Measurements from ENCODE around the gene CASP4.
"Not testable (repeated sequence)": the region's sequence is repeated elsewhere in the genome, so short reads cannot be mapped to it uniquely, and the experiment has no call there.

CASP4 gene

DNA sequence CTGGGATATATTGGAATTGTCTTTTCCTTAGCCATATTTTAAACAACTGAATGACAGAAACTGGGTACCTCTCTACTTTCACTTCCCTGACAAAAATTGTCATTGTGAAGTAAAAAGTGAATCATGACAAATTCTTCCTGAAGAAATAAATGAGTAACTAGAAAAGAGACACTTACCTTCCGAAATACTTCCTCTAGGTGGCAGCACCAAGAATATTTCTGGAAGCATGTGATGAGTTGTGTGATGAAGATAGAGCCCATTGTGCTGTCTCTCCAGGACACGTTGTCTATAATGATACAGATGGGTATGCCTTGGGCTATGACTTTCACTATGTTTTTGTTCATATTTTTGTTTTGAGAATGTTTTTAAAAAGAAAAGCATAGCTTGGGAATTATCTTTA, 21.5 kb downstream of the CASP4 start:
- no peak for DNase-seq

DNA sequence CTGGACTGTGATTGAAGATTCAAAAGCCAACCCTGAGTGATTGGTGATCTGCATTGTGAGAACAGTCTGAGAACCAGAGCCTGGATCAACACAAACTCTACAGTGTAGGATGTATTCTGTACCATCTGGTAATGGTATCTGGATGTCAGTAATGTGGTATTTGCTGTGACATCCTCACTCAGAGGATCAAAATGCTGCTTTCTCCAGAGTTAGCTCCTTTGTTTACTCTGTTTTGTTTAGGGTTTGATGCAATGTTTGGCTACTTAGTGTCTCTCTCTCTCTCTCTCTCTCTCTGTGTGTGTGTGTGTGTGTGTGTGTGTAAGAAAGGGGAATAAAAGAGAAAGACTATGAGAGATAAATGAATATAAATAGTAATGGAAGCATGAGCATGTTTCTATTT, 24.3 kb downstream of the CASP4 start:
- DNase-seq = no peak

DNA sequence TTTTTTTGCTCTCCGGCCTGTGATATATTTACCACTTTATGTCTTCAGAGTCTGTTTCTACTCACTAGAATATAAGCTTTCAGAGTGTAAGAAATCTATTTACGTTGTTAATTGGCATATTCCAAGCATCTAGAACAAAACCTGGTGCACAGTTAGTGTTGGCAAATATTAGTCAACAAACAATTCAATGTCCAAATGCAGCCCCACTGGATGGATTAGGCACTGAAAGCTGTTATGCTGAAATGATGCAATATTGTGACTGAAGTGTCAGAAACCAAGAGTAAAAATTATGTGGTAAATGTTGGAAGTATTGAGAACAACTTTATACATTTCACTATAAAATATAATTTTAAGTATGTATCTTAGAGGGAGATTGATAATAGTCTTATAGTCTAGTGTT, 24.8 kb downstream of the CASP4 start:
- no peak for DNase-seq

DNA sequence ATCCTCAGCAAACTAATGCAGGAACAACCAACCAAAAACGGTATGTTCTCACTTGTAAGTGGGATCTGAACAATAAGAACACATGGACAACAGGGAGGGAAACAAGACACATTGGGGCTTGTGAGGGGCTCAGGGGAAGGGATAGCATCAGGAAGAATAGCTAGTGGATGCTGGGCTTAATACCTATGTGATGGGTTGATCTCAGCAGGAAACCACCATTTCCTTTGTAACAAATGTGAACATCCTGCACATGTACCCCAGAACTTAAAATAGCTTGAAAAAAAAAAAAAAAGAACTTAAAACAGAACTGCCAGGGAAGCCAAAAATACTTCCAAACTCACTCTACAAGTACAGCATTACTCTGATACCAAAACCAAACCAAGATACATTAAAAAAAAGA, 33.8 kb downstream of the CASP4 start:
- no peak for DNase-seq

DNA sequence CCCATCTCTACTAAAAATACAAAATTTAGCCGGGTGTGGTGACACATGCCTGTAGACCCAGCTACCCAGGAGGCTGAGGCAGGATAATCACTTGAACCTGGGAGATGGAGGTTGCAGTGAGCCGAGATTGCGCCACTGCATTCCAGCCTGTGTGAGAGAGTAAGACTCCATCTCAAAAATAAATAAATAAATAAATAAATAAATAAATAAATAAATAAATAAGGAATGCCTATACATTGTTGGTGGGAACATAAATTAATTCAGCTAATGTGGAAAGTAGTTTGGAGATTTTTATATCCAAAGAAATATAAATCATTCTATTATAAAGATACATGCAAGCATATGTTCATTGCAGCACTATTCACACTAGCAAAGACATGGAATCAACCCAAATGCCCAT, 34.3 kb downstream of the CASP4 start:
- not testable (repeated sequence) for DNase-seq

DNA sequence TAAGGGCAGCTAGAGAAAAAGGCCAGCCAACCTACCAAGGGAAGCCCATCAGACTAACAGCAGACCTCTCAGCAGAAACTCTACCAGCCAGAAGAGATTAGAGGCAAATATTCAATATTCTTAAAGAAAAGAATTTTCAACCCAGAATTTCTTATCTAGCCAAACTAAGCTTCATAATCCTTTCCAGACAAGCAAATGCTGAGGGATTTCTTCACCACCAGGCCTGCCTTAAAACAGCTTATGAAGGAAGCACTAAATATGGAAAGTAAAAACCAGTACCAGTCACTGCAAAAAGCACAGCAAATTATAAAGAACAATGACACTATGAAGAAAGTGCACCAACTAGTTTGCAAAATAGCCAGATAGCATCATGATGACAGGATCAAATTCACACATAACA, 39.6 kb downstream of the CASP4 start:
- DNase-seq = no peak

DNA sequence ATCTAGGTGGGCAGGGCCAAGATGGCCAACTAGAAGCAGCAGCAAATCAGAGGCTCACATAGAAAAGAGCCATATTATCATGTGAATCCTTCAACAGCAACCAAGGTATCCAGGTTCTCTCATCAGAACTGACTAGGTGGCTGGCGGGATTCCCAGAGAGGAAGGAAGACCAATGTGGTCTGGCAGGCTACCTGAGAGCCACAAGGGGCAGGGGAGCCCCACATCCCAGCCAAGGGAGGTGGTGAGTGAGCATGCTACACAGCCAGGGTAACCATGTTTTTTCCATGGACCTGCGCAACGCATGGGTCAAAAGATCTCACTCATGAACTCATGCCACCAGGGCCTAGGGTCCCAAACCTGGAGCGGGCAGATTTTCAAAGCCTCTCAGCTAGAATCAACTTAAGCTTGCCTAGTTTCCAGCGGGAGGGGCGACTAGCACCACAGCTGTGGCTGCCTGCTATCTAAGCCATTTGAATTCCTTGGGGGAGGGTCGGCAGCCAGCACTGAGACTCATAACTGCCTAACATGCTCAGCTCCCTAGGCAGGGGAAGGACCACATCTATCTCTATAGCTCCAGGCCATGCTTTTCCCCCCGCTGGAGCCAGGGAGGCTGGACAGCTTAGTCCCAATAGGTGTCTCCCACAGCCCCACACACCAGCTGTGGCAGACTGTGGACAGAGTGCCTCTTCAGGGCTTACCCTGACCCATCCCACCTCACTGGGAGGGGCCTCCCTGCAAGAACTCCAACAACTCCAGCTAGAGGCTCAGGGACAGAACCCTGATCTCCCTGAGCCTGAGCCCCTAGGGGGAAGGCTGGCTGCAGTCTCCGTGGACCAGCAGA, 41.4 kb downstream of the CASP4 start:
- no peak for DNase-seq

DNA sequence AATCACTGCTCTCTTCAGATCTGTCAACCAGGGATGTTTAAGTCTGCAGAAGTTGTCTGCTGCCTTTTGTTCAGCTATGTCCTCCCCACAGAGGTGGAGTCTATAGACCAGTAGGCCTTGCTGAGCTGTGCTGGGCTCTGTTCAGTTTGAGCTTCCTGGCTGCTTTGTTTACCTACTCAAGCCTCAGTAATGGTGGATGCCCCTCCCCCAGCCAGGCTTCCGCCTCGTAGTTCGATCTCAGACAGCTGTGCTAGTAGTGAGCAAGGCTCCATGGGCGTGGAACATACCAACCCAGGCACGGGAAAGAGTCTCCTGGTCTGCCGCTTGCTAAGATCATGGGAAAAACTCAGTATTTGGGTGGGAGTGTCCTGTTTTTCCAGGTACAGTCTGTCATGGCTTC, 42.5 kb downstream of the CASP4 start:
- no peak for DNase-seq

DNA sequence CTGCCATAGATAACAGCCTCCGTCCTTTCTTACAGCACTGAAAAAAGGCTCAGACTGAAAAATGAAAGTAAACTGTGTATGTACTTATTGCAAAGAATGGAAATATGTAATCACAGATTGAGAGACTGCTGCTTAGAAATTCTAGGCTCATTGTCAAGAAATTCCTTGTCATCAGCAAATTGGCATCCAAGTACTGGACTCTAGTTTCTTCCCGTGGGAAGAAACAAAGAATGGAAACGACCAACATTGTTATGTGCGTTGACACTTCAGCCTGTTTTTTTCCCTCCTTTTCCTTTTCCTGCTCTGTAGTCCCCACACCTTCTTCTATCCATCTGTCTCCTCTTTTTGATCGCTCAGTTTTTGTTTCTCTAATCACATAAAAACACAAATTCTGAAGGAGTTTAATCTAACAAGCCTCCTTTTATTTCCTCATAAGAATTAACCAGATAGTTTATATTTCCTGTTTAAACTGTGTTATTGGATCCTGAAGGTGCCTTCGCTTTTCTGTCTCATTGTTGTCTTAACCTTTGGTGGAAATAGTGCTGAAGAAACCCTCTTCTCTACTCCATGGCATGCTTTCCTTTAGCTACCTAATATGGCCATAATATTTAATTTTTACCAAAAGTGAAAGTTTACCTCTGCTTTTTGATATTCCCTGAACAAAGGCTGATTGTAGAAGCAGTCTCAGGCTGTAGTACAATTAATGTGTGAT, 50.1 kb downstream of the CASP4 start:
- no peak for DNase-seq

DNA sequence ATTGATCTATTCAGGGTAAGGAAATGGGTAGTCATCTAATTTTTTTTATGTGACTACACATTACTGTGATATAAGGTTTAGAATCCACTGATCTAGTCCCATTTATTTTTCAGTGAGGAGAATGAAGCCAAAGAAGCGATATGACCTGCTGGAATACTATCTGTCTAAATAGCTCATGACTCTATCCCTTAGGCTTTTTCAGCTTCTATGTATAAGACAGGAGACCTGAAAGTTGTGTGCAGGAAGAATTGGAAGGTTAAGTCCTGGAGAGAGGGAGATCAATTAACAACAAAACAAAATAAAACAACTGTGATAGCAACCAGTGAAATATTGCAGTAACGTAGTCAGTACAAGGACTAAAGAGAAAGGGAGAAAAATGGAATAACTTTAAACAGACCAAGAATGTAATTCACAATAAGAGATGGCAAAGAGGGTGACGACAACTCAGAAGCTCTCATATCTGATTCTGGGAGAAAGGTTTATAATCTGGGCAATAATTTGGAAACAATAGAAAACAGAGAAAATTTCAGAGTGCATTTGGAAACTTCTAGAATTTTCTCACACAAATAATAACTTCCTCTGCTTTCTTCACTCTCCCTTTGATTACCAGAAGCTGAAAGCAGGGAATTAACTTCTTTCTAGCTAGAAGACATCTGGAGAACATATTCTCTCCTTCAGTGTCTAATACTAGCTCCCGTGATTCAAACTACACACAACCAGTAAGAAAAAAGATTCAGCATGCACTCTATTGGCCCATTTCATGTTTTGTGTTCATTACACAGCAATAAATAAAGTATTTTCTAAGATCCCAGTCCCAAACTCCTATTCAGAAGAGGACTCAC, 50.9 kb downstream of the CASP4 start:
- DNase-seq = no peak

DNA sequence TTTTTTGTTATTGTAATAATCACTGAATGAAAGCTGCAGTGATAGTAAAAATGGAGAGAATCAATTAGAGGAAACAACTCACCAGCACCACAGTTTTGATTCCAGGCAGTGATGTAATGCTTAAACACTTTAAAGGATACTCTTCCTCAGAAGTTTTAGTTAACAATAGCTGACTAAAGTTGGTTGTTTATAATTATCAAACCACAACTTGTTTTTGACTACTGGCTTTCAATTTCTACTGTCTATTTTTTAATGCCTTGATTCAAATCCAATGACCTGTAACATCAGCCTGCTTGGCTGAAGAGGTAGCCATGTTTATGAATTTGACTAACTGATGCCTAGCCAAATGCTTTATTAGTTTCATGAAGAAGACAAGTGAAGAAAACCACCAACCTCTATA, 51.9 kb downstream of the CASP4 start:
- no peak for DNase-seq

DNA sequence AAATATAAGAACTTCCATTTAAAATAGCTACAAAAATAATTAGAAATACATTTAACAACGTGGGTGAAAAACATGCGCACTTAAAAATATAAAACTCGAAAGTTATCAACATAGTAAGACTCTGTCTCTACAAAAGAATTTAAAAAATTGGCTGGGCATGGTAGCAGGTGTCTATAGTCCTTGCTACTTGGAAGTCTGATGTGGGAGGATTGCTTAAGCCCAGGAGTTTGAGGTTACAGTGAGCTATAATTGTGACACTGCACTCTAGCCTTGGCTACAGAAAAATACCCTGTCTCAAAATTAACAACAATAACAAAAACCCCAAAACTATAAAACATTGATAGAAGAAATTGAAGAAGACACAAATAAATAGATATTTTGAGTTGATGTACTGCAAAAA, 56.3 kb downstream of the CASP4 start:
- no peak for DNase-seq

DNA sequence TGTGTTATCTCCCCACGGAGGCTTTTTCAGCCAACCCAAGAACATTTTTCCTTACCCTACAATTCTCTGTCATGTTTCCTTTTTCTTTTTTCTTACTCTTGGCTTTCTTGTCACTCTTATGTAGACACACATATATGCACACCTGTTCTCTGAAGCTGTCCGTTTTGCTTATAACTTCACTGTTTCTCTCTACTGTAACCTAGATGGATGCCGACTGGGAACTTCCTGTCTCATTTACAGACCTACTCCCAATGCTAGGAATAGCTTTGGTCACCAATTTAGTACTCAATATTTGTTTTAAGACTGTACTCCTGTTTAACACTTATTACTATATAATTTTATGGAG, 60.2 kb downstream of the CASP4 start:
- no peak for DNase-seq

DNA sequence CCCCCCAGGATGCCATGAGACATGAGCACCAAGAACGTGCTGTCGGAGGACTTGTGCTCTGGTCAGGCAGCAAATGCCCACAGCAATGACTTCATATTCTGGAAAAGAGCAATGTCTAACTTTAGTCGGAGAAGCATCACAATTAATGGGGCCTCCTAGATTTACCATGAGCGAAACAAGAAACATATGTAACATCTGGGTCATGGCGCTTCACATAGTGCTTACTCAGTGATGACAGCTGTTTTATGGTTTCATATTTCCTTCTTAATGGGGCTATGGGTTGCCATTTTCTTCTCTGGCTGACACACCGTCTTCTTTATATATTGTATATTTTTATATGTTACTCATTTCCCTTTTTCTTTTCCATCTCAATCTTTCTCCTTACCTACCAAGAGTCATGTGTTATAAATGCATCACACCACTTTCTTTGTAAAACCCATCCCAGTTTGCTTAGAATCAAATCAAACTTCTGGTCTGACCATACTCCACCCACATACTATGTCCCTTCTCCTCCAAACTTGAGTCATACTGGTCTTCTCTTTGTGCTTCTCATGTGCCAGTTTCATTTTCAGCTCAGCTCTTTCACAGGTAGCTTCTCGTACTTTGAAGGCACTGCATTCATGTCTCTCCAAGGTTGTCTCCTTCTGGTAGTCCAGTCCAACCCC, 60.7 kb downstream of the CASP4 start:
- no peak for DNase-seq

DNA sequence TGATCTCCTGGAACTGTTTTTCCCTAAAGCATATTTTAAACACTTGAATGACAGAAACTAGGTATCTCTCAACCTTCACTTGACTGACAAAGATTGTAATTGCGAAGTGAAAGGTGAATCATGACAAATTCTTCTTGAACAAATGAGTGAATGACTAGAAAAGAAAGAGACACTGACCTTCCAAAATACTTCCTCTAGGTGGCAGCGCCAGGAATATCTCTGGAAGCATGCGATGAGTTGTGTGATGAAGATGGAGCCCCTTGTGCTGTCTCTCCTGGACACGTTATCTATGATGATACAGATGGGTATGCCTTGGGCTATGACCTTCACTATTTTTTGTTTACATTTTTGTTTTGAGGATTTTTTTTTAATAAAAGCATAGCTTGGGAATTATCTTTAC, 63.1 kb downstream of the CASP4 start:
- no peak for DNase-seq

DNA sequence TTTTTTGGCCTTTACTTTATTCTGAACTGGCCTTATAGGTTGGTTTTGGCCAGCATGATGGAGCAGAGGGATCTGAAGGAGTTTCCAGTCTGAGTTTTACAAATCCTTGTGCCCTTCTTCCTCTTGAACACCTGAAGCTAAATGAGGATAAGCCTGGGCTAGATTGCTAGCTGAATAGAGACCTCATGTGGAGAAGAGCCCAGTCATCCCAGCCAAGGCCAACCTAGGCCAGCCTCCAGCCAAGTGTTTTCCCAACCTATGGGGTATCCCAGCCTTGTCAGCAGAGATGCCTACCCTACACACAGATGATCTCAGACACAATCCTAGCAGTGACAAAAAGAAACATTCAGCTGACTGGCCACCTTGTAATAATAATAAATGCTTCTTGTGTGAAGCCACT, 69.1 kb downstream of the CASP4 start:
- no peak for DNase-seq

DNA sequence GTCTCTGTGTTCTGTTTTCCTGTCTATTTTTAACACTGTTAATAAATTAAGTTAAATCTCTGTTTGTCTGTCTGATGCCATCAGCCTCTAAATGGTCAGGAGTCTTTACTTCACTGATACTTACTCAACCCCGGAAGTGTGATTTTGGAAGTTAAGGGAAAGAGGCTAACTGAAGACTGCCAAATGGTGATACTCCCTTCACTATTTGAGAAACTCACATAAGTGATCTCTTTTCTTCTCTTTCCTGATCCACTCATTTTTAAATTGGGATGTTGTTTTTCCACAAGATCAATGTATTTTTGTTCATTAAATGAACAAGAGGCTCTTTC, 69.7 kb downstream of the CASP4 start:
- no peak for DNase-seq

DNA sequence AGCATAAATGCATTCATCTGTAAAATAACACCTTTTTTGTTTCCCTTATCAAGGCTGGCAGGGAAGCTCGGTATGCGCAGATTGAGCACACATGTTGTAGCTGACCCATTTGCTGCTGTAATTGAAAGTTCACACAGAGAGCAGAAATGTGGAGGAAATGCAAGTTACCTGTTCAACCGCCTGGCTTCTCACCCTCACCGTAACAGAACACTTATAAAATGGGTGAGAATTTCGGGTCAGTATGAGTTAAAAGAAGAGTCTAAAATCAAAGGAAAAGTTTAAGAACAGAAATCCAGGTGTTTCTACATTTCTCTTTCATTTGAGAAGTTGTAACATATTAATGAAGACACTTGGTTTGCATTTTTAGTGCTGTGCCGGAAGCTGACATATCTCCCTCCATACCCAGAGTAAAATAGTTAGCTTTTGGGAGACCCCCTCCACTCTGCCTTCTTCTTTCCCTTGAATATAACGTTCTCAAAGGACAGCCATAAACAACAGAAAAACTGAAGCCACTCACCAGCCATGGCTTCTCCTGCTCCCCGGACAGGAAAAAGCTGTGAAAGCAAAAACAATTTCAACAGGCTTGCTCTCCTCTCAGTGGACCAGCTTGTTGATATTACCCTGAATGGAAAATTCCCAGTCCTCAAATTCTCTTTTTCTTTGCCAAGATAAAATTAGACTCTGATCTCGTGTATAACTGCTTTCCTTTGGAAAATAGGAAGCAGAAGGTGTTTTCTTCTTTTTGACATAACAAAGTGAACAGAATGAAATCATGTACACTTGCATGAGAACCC, 70.3 kb downstream of the CASP4 start, which contains the start of gene CASP12:
Gene CASP12 (minus strand): TSS at position 570 of the 794 bp plus-strand sequence.
- no peak for DNase-seq

DNA sequence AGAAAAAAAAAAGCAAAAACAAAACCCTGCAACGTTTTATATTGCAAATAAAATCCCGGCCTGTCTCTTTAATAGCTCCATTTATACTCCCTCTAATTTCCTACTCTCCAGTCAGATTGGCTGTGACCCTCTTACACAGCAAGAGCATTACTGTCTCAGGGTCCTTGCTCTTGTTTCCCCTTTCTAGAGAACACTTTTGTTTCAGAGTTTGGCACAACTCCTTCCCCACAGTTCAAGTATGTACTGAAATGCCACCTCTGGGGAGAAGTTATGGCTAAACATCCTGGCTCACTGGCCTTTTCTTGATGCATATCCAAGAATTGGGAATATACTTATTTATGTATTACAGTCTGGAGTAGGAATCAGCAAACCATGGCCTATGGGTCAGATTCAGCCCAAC, 72.7 kb downstream of the CASP4 start:
- DNase-seq = no peak

DNA sequence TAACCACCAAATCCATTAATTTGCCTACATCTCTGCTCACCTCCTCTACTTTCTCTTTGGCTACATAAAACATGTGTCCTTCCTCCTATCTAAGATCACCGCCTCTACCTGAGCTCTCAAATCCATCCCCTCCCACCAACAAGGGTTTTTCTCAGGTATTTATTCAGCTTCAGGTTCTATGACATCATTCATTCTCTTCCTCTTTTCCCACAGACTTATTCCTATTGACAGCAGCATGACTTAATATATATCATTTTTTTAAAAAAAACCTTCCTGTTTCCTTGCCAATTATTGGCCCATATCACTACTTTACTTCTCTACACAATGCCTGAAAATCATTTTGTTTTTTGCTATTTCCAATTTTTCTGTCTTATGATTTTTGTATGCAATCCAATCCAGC, 74.5 kb downstream of the CASP4 start:
- no peak for DNase-seq
